Stimulated activated CD4-positive, alpha-beta T cell treated with anti-CD3 and anti-CD28 coated beads, Interleukin-12 subunit alpha, Interleukin-12 subunit beta, amount 100 ng/mL, for 4 hours (primary cell): ENCODE measurements around the gene UGP2.
"Not testable (repeated sequence)": the region's sequence is repeated elsewhere in the genome, so short reads cannot be mapped to it uniquely, and the experiment has no call there.

Source experiments
- DNase-seq: peaks from one replicate; pipeline ENCODE4 v3.0.0-alpha.2; 2020

UGP2 gene

GRCh38 chr2:63841254-63842022 is at the start of gene UGP2:
UGP2 (plus strand) TSS chr2:63841896; CDS start chr2:63842186, 290 bp downstream.
- peak; percentile 69 for DNase-seq

DNA sequence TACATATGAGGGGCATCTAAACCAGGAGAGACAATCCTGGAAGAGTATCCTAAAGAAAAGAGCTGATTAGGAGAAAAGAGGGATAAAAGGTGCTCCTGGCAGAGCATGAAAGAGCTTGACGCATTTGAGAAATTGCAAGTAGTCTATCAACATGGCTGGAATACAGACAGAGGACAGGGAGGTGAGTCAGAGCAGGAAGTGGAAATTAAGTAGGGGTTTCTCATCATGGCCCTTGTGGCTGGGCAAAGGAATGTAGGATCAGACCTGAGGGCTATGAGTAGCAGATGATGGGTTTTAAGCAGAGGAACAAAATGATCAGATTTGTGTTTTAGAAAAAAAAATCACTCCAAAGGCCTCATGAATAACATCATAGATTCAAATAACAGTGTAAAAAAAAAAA is 49.2 kb upstream of the UGP2 start:
- DNase-seq, result no peak

GRCh38 chr2:63796366-63796765 is 45.3 kb upstream of the UGP2 start:
- DNase-seq, result no peak

DNA sequence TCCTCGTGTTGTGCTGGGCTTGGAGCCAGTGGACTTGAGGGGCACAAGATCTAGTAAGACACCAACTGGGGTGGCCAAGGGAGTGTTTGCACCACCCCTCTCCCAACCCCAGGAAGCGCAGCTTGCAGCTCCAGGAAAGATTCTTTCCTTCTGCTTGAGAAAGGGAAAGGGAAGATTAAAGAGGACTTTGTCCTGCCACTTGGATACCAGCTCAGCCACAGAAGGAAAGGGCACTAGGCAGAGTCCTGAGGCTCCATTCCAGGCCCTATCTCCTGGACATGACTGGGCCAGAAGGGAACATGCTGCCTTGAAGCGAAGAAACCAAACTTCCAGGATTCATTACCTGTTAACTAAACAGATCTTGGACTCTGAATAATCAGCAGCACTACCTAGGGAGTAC is 44.9 kb upstream of the UGP2 start:
- no peak for DNase-seq

DNA sequence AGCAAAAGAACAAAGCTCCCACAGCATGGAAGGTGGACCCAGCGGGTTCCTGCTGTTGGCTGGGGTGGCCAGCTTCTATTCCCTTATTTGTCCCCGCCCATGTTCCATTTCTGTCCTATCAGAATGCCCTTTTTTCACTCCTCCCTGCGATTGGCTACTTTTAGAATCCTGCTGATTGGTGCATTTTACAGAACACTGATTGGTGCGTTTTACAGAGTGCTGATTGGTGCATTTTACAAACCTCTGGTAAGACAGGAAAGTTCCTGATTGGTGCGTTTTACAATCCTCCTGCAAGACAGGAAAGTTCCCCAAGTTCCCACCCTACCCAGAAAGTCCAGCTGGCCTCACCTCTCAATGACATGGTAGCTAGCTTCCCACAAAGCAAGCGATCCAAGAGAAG is 40.2 kb upstream of the UGP2 start:
- DNase-seq, result no peak

DNA sequence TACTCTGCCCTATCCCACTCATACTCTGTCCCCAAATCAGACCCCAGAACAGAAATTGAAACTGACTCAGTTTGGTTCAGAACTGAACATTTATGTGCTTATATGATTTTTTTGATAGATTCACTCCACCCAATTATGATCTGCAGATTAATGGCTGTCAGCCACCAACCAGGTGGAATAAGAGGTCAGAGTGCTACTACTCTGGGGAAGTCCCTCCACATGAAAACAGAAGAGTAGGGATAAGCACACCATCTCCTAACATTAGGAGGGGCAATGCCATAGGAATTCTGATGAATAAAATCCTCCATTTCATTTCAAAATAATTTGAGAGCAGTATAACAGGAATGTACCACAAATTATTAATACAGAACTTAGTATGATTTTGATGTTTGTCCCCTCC is 36.3 kb upstream of the UGP2 start:
- DNase-seq, result no peak

- DNase-seq, result not testable (repeated sequence)
These were observed 33.7 kb upstream of the UGP2 start for GRCh38 chr2:63808036-63808435.

- not testable (repeated sequence) for DNase-seq
These were observed 32.8 kb upstream of the UGP2 start for GRCh38 chr2:63808911-63809310.

DNA sequence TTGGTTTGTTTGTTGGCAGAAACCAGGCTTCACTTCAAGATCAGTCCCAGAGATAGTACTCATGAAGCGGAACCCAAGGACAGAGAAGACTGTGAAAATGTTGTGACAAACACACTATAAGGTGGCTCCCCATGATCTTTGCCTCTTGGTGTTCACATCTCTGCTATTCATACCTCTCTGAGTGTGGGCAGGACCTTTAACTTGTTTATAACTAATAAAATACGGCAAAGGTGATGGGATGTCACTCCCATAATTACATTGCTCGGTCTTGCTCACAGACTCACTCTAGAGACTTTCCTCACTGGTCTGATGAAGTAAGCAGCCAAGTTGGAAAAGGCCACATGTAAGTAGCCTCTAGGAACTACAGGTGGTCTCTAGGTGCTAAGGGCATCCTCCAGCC is 30.6 kb upstream of the UGP2 start:
- no peak for DNase-seq

- not testable (repeated sequence) for DNase-seq
These were observed 29.8 kb upstream of the UGP2 start for GRCh38 chr2:63811870-63812269.

DNA sequence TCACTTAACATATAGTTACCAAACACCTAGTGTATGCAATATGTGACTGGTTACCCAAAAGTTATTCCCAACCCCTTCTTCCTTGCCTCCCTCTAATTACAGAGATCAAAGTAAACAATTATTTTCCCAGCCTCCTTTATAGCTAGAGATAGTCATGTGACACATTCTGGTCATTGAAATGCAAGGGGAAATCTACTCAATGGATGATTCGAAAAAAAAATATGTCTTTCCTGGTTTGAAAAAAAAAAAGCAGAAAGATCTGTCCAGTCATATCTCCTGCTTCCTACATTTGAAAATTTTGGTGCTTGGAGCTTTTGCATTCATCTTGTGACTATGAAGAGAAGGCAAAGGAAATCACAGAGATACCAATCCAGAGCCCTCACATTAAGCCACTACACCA is 27.6 kb upstream of the UGP2 start:
- no peak for DNase-seq

DNA sequence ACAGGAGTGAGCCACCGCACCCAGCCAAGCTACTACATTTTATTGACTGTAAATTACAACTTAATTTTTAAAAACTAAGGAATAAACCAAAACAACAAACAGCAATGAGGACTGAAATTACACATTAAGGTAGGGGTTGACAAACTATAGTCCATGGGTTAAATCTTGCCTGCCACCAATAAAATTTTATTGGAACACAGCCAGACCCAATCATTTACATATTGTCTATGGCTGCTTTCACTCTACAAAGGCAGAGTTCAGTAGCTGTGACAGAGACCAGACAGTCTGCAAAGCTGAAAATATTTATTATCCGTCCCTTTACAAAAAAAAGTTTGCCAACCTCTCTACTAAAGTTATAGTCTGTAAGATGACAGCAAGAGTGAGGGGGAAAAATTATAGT is 24.3 kb upstream of the UGP2 start:
- no peak for DNase-seq

- no peak for DNase-seq
These were observed 23.4 kb upstream of the UGP2 start for GRCh38 chr2:63818271-63818670.

DNA sequence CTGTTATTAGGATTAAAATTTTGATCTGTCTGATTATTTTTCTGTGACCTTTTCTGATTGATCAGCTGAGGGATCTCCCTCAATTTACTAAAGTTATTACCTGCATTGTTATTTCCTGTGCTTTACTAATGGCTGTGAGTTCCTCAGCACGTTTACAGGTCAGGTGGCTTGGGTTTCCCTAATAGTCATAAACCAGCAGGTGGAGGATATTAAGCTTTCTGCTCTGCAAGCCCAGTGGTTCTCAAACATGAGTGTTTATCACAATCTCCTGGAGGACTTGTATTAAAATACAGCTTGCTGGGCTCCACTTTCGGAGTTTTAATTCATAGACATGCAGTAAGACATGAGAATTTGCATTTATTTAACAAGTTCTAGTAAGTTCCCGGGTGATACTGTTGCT is 22.4 kb upstream of the UGP2 start:
- DNase-seq, result no peak

- no peak for DNase-seq
These were observed 21.7 kb upstream of the UGP2 start for GRCh38 chr2:63819765-63820717.

DNA sequence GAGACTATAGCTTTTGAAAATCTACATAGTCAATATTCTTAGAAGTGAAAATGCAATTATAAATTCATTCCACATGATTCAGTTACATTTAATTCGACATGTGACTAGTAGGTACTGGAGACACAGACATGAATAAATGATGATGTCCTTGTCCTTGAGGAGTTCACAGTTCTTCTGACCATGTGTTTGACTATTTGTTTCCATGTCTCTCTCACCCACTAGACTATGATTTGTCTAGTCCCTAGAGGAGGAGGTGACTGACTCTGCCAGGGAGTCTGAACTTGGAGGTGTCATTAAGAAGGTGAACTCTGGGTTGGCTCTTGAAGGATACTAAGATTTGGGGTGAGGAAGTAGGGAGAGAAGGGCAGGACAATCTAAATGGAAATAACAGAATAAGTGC is 20.7 kb upstream of the UGP2 start:
- no peak for DNase-seq

DNA sequence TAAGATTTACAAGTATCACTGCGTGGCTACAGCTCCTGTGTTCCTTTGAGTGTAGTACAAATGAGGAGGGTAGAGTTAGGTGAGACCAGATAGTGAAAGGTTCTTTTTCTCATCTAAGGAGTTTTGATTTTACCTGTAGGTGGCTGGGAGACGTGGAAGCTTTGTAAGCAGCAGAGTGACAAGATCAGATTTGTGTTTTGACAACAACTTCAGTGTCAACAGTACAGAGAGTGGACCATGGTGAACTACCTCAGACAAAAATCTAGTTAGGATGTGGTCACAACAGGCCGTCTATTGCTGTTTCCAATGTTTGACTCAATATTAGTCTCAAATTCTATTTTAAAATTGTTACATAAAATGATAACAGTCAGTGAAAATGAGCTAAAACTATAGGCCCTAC is 20.3 kb upstream of the UGP2 start:
- no peak for DNase-seq

DNA sequence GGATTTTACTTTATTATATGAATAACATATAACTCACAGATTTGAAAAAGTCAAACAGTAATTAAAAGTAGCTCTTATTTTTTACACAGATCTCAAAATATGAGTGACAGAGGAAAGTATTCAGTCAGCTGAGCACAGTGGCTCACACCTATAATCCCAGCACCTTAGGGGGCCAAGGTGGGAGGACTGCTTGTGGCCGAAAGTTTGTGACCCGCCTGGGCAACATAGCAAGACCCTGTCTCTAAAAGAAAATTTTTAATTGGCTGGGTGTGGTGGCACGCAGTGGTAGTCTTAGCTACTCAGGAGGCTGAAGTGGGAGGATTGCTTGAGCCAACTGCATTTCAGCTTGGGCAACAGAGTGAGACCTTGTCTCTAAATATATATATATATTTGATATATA is 19.2 kb upstream of the UGP2 start:
- no peak for DNase-seq

- DNase-seq, result no peak
These were observed 13.9 kb upstream of the UGP2 start for GRCh38 chr2:63827749-63828148.

DNA sequence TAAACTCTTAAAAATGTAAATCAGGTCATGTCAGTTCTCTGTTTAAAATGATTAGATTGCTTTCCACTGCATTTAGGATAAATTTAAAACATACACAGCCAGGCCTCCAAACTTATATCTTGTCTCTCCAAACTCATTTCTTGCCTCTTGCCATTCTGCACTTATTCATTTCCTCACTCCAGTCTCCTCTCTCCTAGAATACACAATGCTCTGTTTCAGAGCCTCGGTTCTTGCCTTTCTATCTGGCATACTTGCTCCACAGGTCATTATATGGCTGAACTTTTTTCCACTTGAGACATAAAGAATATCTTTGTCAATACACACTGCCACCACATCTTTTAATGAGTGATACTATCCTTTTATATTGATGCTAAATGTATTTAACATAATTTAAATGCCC is 10.5 kb upstream of the UGP2 start:
- no peak for DNase-seq

- DNase-seq, result no peak
These were observed 7.3 kb upstream of the UGP2 start for GRCh38 chr2:63834401-63834800.

DNA sequence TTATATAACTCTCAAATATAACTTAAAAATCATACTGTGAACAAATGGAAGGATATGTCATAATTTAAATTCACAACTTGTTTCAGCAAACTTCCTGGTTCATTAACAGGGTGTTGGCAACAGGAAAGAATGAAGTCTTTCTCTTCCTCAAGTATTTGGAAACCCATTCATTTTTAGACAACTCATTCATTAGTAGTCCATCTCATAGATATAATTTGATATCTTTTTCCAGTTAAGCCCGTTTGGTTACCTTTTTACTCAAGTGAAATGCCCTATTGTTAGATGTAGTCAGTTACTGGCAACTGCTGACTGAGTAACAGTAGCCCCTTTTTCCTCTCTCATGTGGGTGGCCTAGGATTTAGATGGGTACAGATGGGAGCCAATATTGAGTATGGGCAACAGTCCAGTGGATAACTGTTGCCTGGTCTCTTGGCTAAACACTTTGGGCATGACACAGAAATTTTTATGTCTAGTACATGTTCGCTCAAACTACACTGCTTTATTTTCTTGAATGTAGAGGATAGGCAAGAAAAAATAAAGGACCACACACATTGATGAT is 4.6 kb upstream of the UGP2 start:
- DNase-seq, result no peak

- no peak for DNase-seq
These were observed 1.5 kb upstream of the UGP2 start for GRCh38 chr2:63840081-63840784.
